ENCODE data around the gene LINS1.
"Not testable (repeated sequence)": the region's sequence is repeated elsewhere in the genome, so short reads cannot be mapped to it uniquely, and the experiment has no call there.

Gene LINS1

GRCh38 chr15:100592898-100593297, 9.1 kb downstream of the LINS1 start:
- Histone ChIP-seq H3K36me3 (ENCODE audit: control insufficient read depth, insufficient read depth, low read length) (no peaks in the 10 kb centered on the region), H3K27me3 (replicated peaks; ENCODE audit: control insufficient read depth, insufficient read depth, low read length) (no peaks in the 10 kb centered on the region), H3K4me3 (replicated peaks; ENCODE audit: low read depth, low read length) (no peak overlapping the region)
- no peak for DNase-seq (ENCODE audit: extremely low read depth, insufficient read length)
- no peak for TF ChIP-seq CTCF (IDR thresholded peaks at IDR 0.05; ENCODE audit: insufficient read depth, low read length, poor library complexity, severe bottlenecking)

DNA sequence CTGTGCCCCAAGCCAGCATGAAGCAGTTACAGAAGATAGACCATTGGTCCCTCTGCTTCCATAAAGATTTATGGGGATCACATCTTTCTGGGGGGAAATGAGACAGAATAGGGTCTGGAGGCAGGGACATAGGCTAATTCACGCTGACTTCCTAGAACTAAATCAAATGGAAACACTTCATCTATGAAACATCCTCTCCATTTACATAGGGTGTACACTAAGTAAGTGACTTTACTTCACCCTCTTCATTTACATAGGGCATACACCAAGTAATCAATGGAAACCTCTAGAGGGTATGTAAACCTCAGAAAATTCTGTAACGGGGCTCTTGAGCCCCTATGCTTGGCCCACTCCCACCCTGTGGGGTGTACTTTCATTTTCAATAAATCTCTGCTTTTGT, 10.1 kb downstream of the LINS1 start:
- no peak for TF ChIP-seq CTCF (IDR thresholded peaks at IDR 0.05; ENCODE audit: insufficient read depth, low read length, poor library complexity, severe bottlenecking)
- Histone ChIP-seq H3K4me3 (replicated peaks; ENCODE audit: low read depth, low read length) (no peak overlapping the region), H3K36me3 (ENCODE audit: control insufficient read depth, insufficient read depth, low read length) (no peaks in the 10 kb centered on the region), H3K27me3 (replicated peaks; ENCODE audit: control insufficient read depth, insufficient read depth, low read length) (no peaks in the 10 kb centered on the region)
- no peak for DNase-seq (ENCODE audit: extremely low read depth, insufficient read length)

DNA sequence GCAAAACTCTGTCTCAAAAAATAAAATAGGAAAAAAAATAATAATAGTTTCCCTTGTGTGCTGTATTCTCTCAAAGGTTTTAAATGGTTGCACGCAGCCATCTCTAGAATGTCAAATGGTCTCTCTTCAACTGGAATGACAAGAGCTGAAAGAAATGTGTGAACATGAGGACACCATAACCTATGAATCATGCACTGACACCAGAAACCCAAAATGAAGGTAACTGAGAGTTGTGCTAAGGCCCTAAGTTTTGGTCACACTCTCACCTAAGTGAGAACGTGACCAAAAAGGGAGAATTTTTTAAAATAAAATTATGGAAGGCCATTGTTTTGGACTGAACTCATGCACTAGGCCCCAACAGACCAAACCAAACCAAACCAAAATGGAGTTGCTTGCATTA, 10.8 kb downstream of the LINS1 start:
- not testable (repeated sequence) for DNase-seq (ENCODE audit: extremely low read depth, insufficient read length); H3K36me3 ChIP-seq (ENCODE audit: control insufficient read depth, insufficient read depth, low read length); H3K4me3 ChIP-seq (replicated peaks; ENCODE audit: low read depth, low read length); H3K27me3 ChIP-seq (replicated peaks; ENCODE audit: control insufficient read depth, insufficient read depth, low read length)

- Histone ChIP-seq H3K4me3 (replicated peaks; ENCODE audit: low read depth, low read length) (no peak overlapping the region), H3K36me3 (ENCODE audit: control insufficient read depth, insufficient read depth, low read length) (peaks cover 2% of the 10 kb centered on the region; the same call in 1 of the 2 replicates), H3K27me3 (replicated peaks; ENCODE audit: control insufficient read depth, insufficient read depth, low read length) (no peaks in the 10 kb centered on the region)
- DNase-seq (ENCODE audit: extremely low read depth, insufficient read length): no peak
- TF ChIP-seq CTCF (IDR thresholded peaks at IDR 0.05; ENCODE audit: insufficient read depth, low read length, poor library complexity, severe bottlenecking): no peak
These were observed 13.2 kb downstream of the LINS1 start for GRCh38 chr15:100588638-100589242.

GRCh38 chr15:100580414-100580813, 21.6 kb downstream of the LINS1 start:
- no peak overlapping the region for H3K4me3 ChIP-seq (replicated peaks; ENCODE audit: low read depth, low read length)
- peaks cover 2% of the 10 kb centered on the region; the same call in 1 of the 2 replicates for H3K36me3 ChIP-seq (ENCODE audit: control insufficient read depth, insufficient read depth, low read length)
- no peak for TF ChIP-seq CTCF (IDR thresholded peaks at IDR 0.05; ENCODE audit: insufficient read depth, low read length, poor library complexity, severe bottlenecking)
- no peaks in the 10 kb centered on the region for H3K27me3 ChIP-seq (replicated peaks; ENCODE audit: control insufficient read depth, insufficient read depth, low read length)
- DNase-seq (ENCODE audit: extremely low read depth, insufficient read length): no peak

DNA sequence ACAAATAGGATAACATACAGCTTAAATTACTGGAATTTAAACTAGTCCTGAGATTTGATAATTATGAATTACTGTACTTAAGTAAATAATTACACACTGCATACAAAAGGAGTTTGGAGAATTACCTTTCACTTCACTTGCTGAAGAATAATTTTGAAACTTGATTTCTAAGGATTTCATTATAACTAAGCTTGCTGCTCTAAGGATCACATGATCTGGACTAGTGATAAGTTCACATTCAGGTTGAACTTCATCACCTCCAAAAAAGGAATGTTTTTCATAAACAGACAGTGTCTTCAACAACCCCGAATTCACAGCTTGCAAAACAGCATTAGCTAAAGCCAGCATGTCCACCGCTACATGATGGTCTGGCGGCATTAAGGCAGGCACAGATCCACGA, 28.5 kb downstream of the LINS1 start:
- Histone ChIP-seq H3K36me3 (ENCODE audit: control insufficient read depth, insufficient read depth, low read length) (peaks cover 5% of the 10 kb centered on the region), H3K27me3 (replicated peaks; ENCODE audit: control insufficient read depth, insufficient read depth, low read length) (no peaks in the 10 kb centered on the region), H3K4me3 (replicated peaks; ENCODE audit: low read depth, low read length) (no peak overlapping the region)
- DNase-seq (ENCODE audit: extremely low read depth, insufficient read length): no peak
- TF ChIP-seq CTCF (IDR thresholded peaks at IDR 0.05; ENCODE audit: insufficient read depth, low read length, poor library complexity, severe bottlenecking): no peak
